ENCODE measurements around the gene UBE2F.
"Not testable (repeated sequence)": the region's sequence is repeated elsewhere in the genome, so short reads cannot be mapped to it uniquely, and the experiment has no call there.

UBE2F gene

GRCh38 chr2:238046725-238047270 is 80.0 kb downstream of the UBE2F start:
- DNase-seq (ENCODE audit: low read depth in 2 of 2) = no peak

DNA sequence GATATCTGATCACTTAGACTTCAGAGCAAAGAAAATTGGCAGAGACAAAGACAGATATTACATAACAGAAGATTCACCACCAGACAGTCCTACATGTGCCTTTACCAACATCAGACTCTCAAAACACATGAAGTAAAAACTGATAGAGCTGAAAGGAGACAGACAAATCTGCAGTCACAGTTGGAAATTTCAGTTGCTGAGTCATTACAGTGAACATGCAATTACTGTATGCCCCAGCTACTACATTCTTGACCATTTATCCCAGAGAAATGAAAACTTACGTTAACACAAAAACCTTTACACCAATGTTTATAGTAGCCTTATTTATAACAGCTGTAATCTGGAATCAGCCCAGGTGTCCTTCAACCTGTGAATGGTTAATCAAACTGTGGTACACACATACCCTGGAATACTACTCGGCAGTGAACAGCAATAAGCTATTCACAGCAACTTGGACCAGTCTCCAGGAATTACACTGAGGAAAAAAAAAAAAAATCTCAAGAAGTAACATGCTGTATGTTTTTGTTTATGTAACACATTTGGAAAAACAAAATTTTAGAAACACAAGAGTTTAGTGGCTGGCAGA is 86.5 kb downstream of the UBE2F start:
- no peak for DNase-seq (ENCODE audit: low read depth in 2 of 2)

GRCh38 chr2:238055841-238056240 is 89.0 kb downstream of the UBE2F start:
- DNase-seq (ENCODE audit: low read depth in 2 of 2) = no peak

GRCh38 chr2:238057696-238058575 is 91.1 kb downstream of the UBE2F start:
- not testable (repeated sequence) for DNase-seq (ENCODE audit: low read depth in 2 of 2)

DNA sequence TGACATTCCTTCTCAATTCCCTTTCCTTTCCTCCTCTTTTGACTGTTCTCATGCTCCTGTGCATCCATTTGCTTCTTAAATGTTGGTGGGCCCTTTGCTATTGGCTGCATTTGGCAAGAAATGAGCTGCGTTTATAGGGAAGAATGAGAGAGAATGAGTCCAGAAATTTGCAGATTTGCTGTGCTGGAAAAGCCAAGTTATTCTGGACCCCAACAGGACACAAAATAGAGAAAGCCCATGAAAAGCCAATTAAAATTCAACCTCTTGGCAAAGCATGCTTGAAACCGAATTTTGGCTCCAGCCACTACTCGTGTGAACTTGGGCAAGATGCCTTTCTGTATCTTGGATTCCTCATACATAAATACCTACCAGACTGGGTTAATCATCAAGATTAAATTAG is 92.7 kb downstream of the UBE2F start:
- no peak for DNase-seq (ENCODE audit: low read depth in 2 of 2)

- no peak for DNase-seq (ENCODE audit: low read depth in 2 of 2)
Observed at GRCh38 chr2:238060096-238060541, 93.3 kb downstream of the UBE2F start.

DNA sequence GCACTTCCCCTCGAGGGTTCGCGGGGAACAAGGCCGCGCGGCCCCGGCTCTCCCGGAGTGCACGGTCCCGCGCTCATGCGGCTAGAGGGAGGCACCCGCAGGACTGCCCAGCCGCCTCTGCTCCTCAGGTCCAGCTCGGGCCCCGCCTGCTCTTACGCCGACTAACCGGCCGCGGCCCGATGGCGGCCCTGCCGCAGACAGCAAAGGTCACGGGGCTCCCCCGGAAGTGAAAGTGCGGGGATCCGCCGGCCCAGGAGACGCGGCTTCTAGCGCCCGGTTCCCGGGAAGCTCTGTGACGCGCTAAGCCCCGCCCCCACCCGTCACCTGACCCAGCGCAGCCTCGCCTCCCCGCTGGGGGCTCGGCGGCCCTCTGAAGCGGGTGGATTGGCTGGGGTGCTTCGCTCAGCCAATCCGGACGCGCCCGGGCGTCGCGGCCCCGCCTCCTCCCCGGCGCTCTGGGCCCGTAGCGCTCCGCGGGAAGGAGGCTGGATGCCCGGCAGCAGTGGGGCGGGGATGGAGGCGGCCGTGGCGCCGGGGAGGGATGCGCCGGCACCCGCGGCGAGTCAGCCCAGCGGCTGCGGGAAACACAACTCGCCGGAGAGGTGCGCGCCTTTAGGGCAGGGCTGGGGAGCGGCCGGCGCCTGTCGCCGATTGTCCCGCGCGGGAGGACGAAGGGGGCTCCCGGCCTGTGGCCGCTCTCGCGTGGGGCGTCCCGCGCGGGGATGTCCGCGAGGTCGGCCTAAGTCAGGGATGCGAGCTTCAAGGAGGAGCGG is 93.9 kb downstream of the UBE2F start, which contains the start of gene SCLY:
SCLY (plus strand) TSS at position 460 of the 773 bp plus-strand sequence; CDS start at position 514, 54 bp downstream.
- peak; percentile 91 to 95 for DNase-seq (ENCODE audit: low read depth in 2 of 2)

DNA sequence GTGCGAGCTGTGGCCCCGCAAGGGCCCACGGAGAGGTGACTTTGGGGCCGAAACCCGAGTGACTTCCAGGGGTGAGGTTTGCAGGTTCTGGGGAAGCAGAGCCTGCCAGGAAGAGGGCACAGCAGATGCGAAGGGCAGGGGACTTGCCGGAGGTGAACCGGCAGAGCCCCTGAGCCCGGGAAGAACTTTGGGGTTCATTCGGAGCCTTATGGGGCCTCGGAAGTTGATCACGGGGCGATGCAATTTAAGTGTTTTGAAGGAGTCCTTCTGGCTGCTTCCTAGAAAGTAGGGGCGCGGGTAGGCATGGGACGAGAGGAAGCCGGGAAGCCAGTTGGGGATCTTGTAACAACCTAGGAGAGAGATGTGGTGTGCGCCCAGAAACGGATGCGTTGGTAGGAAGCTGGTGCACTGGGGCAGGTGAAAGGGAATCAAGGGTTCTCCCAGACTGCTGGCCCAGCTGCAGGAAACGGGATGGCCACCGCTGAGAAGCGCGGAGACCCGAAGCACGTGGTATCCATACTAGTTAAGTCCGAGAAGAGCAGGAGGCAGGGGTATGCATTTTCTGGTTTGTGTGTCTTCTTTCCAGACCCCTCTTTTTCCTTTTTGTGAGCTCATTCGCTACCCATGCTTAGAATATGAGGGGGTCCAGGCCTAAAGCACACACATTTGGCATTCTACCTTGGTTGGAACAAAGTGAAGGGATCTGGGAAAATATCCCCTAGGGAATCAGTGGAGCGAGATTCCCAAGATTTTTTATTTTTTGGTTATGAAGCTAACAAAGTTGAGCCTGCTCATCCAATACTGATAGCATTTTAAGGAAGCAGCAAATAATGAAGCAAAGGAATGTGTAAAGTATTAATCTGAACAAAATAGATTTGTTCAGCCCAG is 94.7 kb downstream of the UBE2F start:
- DNase-seq (ENCODE audit: low read depth in 2 of 2) = no peak

- DNase-seq (ENCODE audit: low read depth in 2 of 2) = no peak
Observed at GRCh38 chr2:238063414-238064189, 96.8 kb downstream of the UBE2F start.

- no peak for DNase-seq (ENCODE audit: low read depth in 2 of 2)
Observed at GRCh38 chr2:238064376-238064775, 97.6 kb downstream of the UBE2F start.

DNA sequence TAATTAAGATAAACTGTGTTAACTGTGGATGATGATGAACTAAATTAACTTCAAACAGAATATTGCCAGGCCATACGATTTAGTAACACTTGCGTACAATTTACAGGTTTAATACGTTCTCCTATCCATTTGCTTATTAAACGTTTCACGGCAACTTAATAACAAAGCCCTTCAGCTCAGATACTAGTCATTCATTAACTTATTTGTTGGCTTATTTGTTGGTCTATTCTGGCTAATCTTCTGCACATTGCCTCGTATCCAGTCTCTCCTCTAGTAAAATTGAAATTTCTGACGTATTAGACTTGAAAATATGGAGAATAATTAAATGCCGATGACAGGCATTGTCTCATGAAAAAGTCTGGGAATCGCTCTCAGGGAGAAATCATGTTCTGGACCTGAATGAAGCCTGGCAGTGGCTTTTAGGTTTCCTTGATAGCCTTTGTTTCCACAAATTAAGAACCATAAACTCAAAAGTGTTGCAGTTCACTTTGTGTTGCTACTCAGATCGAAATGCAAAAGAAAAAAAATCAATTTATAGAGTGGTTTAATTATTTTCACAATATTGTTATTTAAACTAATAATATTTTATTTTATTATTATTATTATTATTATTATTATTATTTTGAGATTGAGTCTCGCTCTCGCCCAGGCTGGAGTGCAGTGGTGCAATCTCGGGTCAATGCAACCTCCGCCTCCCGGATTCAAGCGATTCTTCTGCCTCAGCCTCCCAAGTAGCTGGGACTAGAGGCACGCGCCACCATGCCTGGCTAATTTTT is 98.4 kb downstream of the UBE2F start:
- DNase-seq (ENCODE audit: low read depth in 2 of 2) = no peak

DNA sequence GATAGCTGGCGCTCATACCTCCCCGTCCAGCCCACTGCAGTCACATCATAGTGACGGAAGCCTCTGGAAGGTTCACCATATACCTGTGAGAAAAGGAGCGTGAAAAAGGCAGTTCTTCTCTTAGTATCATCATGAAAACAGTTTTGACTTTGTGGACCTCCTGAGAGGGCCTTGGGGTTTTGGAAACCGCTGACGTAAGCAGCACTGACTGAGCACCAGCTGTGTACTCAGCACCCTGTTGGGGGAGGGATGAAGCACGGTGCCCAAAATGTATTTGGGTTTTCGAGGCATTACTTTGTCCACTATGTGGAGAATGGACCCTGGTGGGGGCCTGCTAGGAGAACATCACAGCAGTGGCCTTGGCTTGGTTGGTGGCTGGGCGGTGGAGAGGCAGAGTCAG is 99.4 kb downstream of the UBE2F start:
- DNase-seq (ENCODE audit: low read depth in 2 of 2) = no peak

GRCh38 chr2:238066718-238067117 is 99.9 kb downstream of the UBE2F start:
- DNase-seq (ENCODE audit: low read depth in 2 of 2) = not testable (repeated sequence)

DNA sequence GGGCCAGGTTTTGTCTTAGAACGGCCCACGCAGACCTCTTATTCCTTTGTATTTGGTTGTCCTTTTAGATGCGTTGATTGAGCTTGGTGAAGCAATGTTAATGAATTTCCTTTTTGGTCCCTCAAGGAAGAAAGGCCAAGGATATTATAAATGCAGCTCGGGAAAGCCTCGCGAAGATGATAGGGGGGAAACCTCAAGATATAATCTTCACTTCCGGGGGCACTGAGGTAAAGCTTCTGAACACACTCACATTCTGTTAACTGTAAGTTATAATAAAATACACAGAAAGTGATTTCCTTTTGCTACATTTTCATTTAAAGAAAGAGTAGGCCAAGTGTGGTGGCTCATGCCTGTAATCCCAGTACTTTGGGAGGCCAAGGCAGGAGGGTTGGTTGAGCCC is 101.1 kb downstream of the UBE2F start:
- no peak for DNase-seq (ENCODE audit: low read depth in 2 of 2)

DNA sequence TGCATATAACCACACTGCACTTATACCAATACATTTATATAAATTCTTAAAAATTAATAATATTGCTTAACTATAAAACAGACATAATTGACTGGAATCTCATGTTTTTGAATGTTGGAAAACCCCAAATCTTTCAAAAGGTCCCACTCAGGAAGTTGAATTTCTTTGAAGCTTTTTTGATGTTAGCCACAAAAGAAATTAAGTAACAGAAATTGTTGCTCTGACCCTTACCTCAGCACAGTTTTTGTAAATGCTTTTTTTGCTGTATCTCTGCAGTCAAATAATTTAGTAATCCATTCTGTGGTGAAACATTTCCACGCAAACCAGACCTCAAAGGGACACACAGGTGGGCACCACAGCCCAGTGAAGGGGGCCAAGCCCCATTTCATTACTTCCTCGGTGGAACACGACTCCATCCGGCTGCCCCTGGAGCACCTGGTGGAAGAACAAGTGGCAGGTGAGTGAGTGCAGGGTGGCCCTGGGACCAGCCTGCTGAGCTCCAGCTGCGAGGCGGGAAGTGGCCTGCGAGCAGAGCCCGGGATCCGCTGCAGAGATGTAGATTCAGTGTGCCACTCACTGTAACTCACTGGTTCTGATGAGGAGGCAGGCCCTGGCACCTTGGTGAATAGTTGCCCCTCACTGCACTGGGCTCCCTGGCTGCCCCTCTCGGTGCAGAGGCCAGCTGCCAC is 102.4 kb downstream of the UBE2F start:
- DNase-seq (ENCODE audit: low read depth in 2 of 2) = no peak

GRCh38 chr2:238069877-238070276 is 103.1 kb downstream of the UBE2F start:
- DNase-seq (ENCODE audit: low read depth in 2 of 2) = no peak

DNA sequence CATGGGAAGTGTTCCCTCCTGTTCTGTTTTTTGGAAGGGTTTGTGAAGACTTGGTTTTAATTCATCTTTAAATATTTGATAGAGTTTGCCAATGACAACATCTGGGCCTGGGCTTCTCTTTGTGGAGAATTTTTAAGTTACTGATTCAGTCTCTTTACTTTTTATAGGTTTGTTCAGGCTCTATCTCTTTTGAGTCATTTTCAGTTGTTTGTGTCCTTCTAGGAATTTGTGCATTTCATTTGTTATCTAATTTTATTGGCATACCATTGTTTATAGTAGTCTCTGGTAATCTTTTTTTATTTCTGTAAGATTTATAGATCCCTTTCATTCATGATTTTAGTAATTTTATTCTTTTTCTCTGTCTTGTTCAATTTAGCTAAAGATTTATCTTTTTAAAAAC is 108.6 kb downstream of the UBE2F start:
- DNase-seq (ENCODE audit: low read depth in 2 of 2) = no peak

GRCh38 chr2:238077292-238077691 is 110.5 kb downstream of the UBE2F start:
- DNase-seq (ENCODE audit: low read depth in 2 of 2) = no peak

GRCh38 chr2:238079874-238080327 is 113.1 kb downstream of the UBE2F start:
- no peak for DNase-seq (ENCODE audit: low read depth in 2 of 2)
